Superior temporal gyrus (tissue), 1 donor: ENCODE data around the gene DDX1.
A peak's percentile ranks its signal among the peaks of the same experiment; 100 is the strongest.

ENCODE experiments used
- DNase-seq: peaks from one replicate; pipeline ENCODE4 v3.0.0-alpha.2; 2016; ENCODE audit errors: extremely low spot score

Gene DDX1

GRCh38 chr2:15628899-15629855 is 37.5 kb downstream of the DDX1 start:
- no peak for DNase-seq

- no peak for DNase-seq
Observed at GRCh38 chr2:15630121-15630977, 38.7 kb downstream of the DDX1 start.

- DNase-seq = no peak
Observed at GRCh38 chr2:15630978-15631719, 39.5 kb downstream of the DDX1 start.

- DNase-seq = no peak
Observed at GRCh38 chr2:15631883-15632282, 40.2 kb downstream of the DDX1 start.

GRCh38 chr2:15633043-15633970 is 41.6 kb downstream of the DDX1 start:
- DNase-seq = no peak

- no peak for DNase-seq
Observed at GRCh38 chr2:15633971-15634346, 42.3 kb downstream of the DDX1 start.

- no peak for DNase-seq
Observed at GRCh38 chr2:15634846-15635490, 43.3 kb downstream of the DDX1 start.

GRCh38 chr2:15636972-15637785 is 45.5 kb downstream of the DDX1 start:
- peak; percentile 95 for DNase-seq

GRCh38 chr2:15638720-15639119 is 47.1 kb downstream of the DDX1 start:
- no peak for DNase-seq

GRCh38 chr2:15639323-15640251 is 47.9 kb downstream of the DDX1 start:
- no peak for DNase-seq

GRCh38 chr2:15640261-15640711 is 48.6 kb downstream of the DDX1 start:
- peak; percentile 60 for DNase-seq

GRCh38 chr2:15640784-15641183 is 49.1 kb downstream of the DDX1 start:
- no peak for DNase-seq

- no peak for DNase-seq
Observed at GRCh38 chr2:15641530-15641982, 49.9 kb downstream of the DDX1 start.

- no peak for DNase-seq
Observed at GRCh38 chr2:15642011-15642814, 50.5 kb downstream of the DDX1 start.

GRCh38 chr2:15642815-15643500 is 51.3 kb downstream of the DDX1 start:
- no peak for DNase-seq

- no peak for DNase-seq
Observed at GRCh38 chr2:15643791-15644585, 52.3 kb downstream of the DDX1 start.
